D721Med (cell line): ENCODE data around the gene HOXA9.

Experiments used
- DNase-seq: peaks from one replicate; pipeline ENCODE4 v3.0.0; 2011; ENCODE audit warnings: low spot score; ENCODE audit not compliant: insufficient read length
- FAIRE-seq: peaks from 2 replicates; lab custom pipeline; 2011; peaks lifted over from hg19 to GRCh38; lab: Jason Lieb, UNC
- CTCF ChIP-seq: IDR thresholded peaks from 2 replicates; pipeline ENCODE4 v1.5.1; 2012; ENCODE audit warnings: mild to moderate bottlenecking, control low read depth; ENCODE audit not compliant: insufficient read depth; ENCODE audit errors: missing control alignments

The HOXA9 gene

GRCh38 chr7:27119412-27119911 lies 45.9 kb downstream of the HOXA9 start:
- FAIRE-seq = no peak
- no peak for TF ChIP-seq CTCF
- no peak for DNase-seq

DNA sequence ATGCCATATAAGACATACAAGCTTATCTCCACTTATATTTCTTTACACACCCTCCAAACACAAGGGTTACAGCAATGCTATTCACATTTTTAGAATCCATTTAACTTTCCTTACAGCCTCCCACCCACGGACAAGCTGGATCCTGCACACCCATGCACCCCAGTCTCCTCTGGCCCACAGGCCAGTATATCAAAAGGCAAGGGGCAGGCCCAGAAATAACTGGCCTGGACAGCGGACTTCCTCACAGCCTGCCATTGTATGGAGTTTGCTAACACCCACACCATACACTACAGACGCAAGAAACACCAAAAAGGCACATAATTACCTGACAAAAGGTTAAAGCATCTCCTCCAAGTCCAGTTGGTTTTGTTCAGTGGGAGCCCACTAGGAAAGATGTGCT lies 46.8 kb downstream of the HOXA9 start:
- no peak for TF ChIP-seq CTCF
- no peak for FAIRE-seq
- DNase-seq = no peak

- FAIRE-seq (no peak), DNase-seq (no peak)
- TF ChIP-seq CTCF = no peak
These were observed 47.3 kb downstream of the HOXA9 start for GRCh38 chr7:27117887-27118491.

DNA sequence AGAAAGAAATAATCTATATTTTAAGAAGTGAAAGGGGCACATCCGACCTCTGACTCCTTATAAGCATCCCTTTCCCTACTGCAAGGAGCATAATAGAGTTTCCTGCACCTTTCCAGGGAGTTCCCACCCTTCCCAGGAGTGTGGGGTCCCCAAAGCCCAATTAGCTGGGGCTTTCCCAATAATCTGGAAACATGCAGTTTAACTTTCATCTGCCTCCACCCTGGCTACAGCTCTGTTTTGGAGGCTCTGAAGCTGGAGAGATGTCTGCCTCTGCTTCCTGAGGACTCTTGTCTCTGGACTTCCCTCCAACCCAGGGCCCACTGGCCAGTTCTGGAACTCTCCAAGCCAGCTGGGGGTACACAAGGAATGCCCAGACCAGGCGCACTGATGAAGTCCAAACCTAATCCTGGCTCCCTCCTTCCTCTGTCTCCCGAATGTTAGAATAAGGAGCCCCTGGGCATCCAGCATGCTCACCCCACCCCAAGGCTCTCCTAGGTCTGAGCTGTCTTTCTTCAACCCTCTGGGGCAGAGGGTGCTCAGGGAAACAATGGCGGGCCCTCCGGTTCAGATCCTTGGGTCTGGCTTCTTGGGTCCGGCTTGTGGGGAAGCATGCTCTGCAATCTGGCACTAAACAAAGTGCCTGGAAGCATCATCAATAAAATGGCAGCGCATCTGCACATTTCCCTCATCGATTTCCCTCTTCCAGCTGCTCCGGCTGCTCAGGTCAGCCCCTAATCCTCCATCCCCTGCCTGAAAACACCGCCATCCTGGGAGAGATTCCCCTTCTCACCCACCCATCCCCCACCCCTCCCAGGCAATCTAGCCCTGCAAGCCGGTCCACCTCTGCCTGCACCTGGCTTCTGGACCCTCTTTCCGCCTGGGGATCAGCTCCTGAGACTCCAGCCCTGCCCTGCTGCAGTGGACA lies 48.1 kb downstream of the HOXA9 start:
- TF ChIP-seq CTCF = no peak
- DNase-seq (no peak), FAIRE-seq (no peak)

DNA sequence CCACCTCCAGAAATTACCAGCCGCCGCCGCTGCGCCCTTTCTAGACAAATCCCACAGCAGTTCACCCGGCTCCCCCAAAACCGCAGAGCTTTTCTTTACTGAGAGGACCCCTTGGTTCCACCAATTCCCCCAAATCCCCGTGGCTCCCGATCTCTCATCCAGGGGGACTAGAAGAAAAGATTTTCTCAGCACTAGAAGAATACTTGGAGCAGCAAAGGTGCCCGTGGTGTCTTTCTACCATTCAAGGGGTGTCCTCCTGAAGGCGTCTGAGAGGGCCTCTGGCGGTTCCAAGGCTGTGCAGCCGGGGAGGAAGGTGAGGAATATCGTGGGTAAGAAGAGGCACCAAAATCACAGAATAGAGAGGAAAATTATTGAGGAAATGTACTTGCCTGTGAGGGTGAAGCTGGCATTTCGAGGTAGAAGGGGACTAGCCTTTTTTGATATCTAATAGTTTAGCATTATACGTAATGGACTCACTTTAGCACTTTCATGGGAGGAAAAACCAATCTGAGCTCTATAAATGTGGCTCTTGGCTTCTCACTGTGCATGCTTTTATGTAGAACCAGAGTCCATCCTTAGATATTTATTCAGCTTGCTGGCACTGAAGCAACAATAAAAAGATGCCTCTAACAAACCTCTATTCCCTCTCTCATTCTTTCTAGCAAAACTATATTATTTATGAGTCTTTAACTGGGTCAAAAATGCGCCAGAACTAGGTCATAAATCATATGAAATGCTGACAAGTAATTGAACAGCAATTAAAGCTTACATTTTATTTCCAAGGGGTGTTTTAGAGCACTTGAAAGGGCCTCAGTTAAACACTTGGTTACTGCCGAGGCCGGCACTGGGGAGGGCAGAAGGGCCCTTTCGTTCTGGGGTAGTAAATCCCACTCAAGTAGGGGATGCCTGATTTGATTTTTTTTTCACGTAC lies 49.0 kb downstream of the HOXA9 start:
- no peak for FAIRE-seq
- DNase-seq = no peak
- no peak for TF ChIP-seq CTCF

DNA sequence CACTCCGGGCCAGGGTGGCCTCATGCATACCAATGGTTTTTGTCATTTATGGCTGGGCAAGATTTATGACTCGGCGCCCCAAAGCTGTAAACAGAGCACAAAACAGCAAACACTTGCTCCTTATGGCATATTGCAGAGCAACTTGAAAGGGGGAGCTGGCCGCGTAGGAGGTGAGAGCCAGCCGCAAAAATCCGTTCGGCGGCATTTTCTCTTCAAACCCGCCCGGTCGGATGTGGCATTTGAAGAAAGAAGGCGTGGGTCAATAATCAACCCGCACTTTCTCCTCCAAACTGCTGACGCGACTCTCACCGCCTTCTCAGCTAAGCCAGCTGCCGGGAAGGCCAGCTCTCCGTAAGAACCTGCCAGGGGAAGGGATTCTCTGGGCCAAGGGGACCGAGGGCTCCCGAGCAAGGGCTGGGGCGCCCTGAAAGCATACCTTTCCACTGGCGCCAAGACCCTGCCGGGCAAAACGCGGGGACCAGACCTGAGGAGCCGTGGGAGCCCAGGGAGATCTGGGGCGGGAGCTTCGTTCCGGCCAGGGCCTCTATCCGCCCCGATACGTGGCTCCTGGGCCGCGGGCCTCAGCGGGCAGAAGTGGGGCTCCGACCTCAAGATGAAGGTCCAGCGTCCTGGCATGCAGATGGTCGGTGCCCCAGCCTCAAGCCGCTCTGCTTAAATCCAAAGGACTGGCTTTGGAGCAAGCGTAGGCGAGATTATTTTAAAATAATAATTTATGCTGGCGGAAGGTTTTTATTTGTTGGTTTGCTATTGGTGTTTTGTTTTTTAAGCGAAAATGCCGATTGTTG lies 49.9 kb downstream of the HOXA9 start:
- FAIRE-seq (no peak), DNase-seq (no peak)
- TF ChIP-seq CTCF = no peak
